IMR-90 (cell line): ENCODE results near the gene VEGFA. TPM values are rescaled to one million over a fixed set of nuclear protein-coding genes. Genes with fewer than 3 reads are reported as not detected.

Experiments used
- ATAC-seq: fragments of 200-7000 bp; cut with Tn5 transposase; 2 replicates; pipeline ENCODE4 v1.9.1; 2020; ENCODE audit warnings: low read depth, mild to moderate bottlenecking, moderate library complexity
- BruUV-seq: library from RNA; stranded (reverse); fragments of 400-500 nt; replicated peaks from 2 replicates; lab custom pipeline; 2021; lab: Mats Ljungman, UMichigan
- CTCF ChIA-PET: fragments of 300-600 bp; formaldehyde crosslinking; extraction: SDS; loops from one replicate; lab custom pipeline; 2021; ENCODE audit warnings: antibody characterized with exemption; lab: Yijun Ruan, JAX
- POLR2A ChIA-PET: fragments of 300-600 bp; sonication (Branson Sonifier 250); formaldehyde crosslinking; loops from one replicate; lab custom pipeline; 2022; ENCODE audit warnings: antibody characterized with exemption; ENCODE audit not compliant: unreplicated experiment; lab: Charles Lee
- DNase-seq: peaks from one replicate; pipeline ENCODE4 v3.0.0; 2013
- H2AFZ ChIP-seq: replicated peaks from 2 replicates; pipeline ENCODE3; 2013; ENCODE audit warnings: low read length, mild to moderate bottlenecking; ENCODE audit not compliant: poor library complexity
- H2AK5ac ChIP-seq: 2 replicates; pipeline ENCODE4 v1.6.1; 2013; ENCODE audit warnings: low read depth, low read length, inconsistent platforms
- H2AK9ac ChIP-seq: replicated peaks from 2 replicates; pipeline ENCODE3; 2013; ENCODE audit warnings: mild to moderate bottlenecking, low read depth, low read length, moderate library complexity; ENCODE audit not compliant: poor library complexity
- H2BK120ac ChIP-seq: 2 replicates; pipeline ENCODE4 v1.6.1; 2013; ENCODE audit warnings: low read depth, low read length, inconsistent platforms
- H2BK15ac ChIP-seq: 3 replicates; pipeline ENCODE4 v1.6.1; 2013; ENCODE audit warnings: low read depth, low read length, inconsistent platforms
- H2BK20ac ChIP-seq: 2 replicates; pipeline ENCODE4 v1.6.1; 2013; ENCODE audit warnings: low read depth, mild to moderate bottlenecking, inconsistent platforms, low read length, moderate library complexity
- H2BK5ac ChIP-seq: 2 replicates; pipeline ENCODE4 v1.6.1; 2013; ENCODE audit warnings: mild to moderate bottlenecking, low read depth, low read length, inconsistent platforms; ENCODE audit not compliant: poor library complexity, severe bottlenecking
- H3K14ac ChIP-seq: replicated peaks from 2 replicates; pipeline ENCODE4 v1.6.1; 2013; ENCODE audit warnings: low read depth, low read length, inconsistent platforms
- H3K18ac ChIP-seq: 2 replicates; pipeline ENCODE4 v1.6.1; 2013; ENCODE audit warnings: low read depth, low read length, control low read depth
- H3K23ac ChIP-seq: 2 replicates; pipeline ENCODE4 v1.6.1; 2013; ENCODE audit warnings: low read depth, low read length, inconsistent platforms
- H3K27ac ChIP-seq: 2 replicates; pipeline ENCODE4 v1.5.1; 2013; ENCODE audit warnings: mild to moderate bottlenecking, control low read depth, low read length; ENCODE audit not compliant: insufficient read depth
- H3K27me3 ChIP-seq: 2 replicates; pipeline ENCODE4 v1.6.1; 2013; ENCODE audit warnings: low read length; ENCODE audit not compliant: control insufficient read depth, insufficient read depth
- H3K36me3 ChIP-seq: 2 replicates; pipeline ENCODE4 v1.6.1; 2013; ENCODE audit warnings: low read length, mixed read lengths; ENCODE audit not compliant: control insufficient read depth, insufficient read depth
- H3K4ac ChIP-seq: 2 replicates; pipeline ENCODE4 v1.6.1; 2013; ENCODE audit warnings: low read depth, low read length, inconsistent platforms
- H3K4me1 ChIP-seq: 2 replicates; pipeline ENCODE4 v1.6.1; 2013; ENCODE audit warnings: low read length, mixed read lengths; ENCODE audit not compliant: control insufficient read depth, insufficient read depth
- H3K4me2 ChIP-seq: 2 replicates; pipeline ENCODE4 v1.6.1; 2013; ENCODE audit warnings: low read depth, mild to moderate bottlenecking, control low read depth, low read length, moderate library complexity
- H3K4me3 ChIP-seq: 2 replicates; pipeline ENCODE4 v1.5.1; 2013; ENCODE audit warnings: low read depth, mild to moderate bottlenecking, control low read depth, low read length, moderate library complexity; ENCODE audit not compliant: insufficient read depth
- H3K56ac ChIP-seq: 2 replicates; pipeline ENCODE4 v1.6.1; 2013; ENCODE audit warnings: low read length, inconsistent platforms; ENCODE audit not compliant: insufficient read depth; ENCODE audit errors: extremely low read depth
- H3K79me1 ChIP-seq, 2 experiments: 2 replicates each; pipeline ENCODE4 v1.6.1; 2013; ENCODE audit warnings: low read length in 2 of 2, inconsistent platforms in 1 of 2, low read depth in 1 of 2
- H3K9ac ChIP-seq: 2 replicates; pipeline ENCODE4 v1.6.1; 2013; ENCODE audit warnings: low read depth, low read length, control low read depth
- H3K9me1 ChIP-seq: 2 replicates; pipeline ENCODE4 v1.6.1; 2013; ENCODE audit warnings: low read length, inconsistent platforms; ENCODE audit not compliant: insufficient read depth
- H3K9me3 ChIP-seq: 2 replicates; pipeline ENCODE4 v1.6.1; 2013; ENCODE audit warnings: low read length; ENCODE audit not compliant: control insufficient read depth, insufficient read depth
- H4K20me1 ChIP-seq: 2 replicates; pipeline ENCODE4 v1.6.1; 2013; ENCODE audit warnings: low read length, inconsistent platforms; ENCODE audit not compliant: insufficient read depth
- H4K5ac ChIP-seq: 2 replicates; pipeline ENCODE4 v1.6.1; 2013; ENCODE audit warnings: mild to moderate bottlenecking, low read depth, low read length, control low read depth
- H4K8ac ChIP-seq, 2 experiments: 2 replicates each; pipeline ENCODE4 v1.6.1; 2013; ENCODE audit warnings: low read depth in 2 of 2, low read length in 2 of 2, control low read depth in 1 of 2, inconsistent platforms in 1 of 2
- H4K91ac ChIP-seq: 2 replicates; pipeline ENCODE4 v1.6.1; 2013; ENCODE audit warnings: low read depth, low read length, inconsistent platforms; ENCODE audit not compliant: insufficient read depth
- BHLHE40 ChIP-seq: fragments of 150-350 bp; IDR thresholded peaks from 2 replicates; pipeline ENCODE4 v1.6.1; 2016; ENCODE audit warnings: mild to moderate bottlenecking, low read depth, low read length
- MAFK ChIP-seq: IDR thresholded peaks from 2 replicates; pipeline ENCODE4 v1.6.1; 2012; ENCODE audit warnings: low read depth, low read length, improper control_type of control experiment
- POLR2A ChIP-seq: IDR thresholded peaks from 2 replicates; pipeline ENCODE4 v1.6.1; 2012; ENCODE audit warnings: mild to moderate bottlenecking, low read depth, low read length
- RAD21 ChIP-seq: IDR thresholded peaks from 2 replicates; pipeline ENCODE4 v1.6.1; 2012; ENCODE audit warnings: low read length, improper control_type of control experiment
- SMC3 ChIP-seq: fragments of 150-350 bp; IDR thresholded peaks from 2 replicates; pipeline ENCODE4 v1.6.1; 2016; ENCODE audit warnings: low read depth, mild to moderate bottlenecking, antibody characterized with exemption, low read length, moderate library complexity
- WGBS, 2 experiments: methylation state at CpG; one replicate each; pipeline versions ENCODE4 v1.1.5 to v1.1.7; 2013; ENCODE audit warnings: missing lambda C conversion rate in 2 of 2; ENCODE audit not compliant: insufficient read length in 1 of 2; ENCODE audit errors: extremely low coverage in 2 of 2; 5-methylcytosine and 5-hydroxymethylcytosine counted together
- dilution Hi-C: fragments of 300-500 bp; cut with HindIII; formaldehyde crosslinking; loops from one replicate; pipeline ENCODE4 v1.14.3; 2018; ENCODE audit warnings: low sequenced_read_pairs; ENCODE audit not compliant: unreplicated experiment
- in situ Hi-C: fragments of 300-500 bp; cut with MboI; formaldehyde crosslinking; loops from 3 replicates; pipeline ENCODE4 v1.14.3; 2019; ENCODE audit warnings: low sequenced_read_pairs, inconsistent platforms, mixed read lengths
- intact Hi-C: fragments of 100-400 bp; cut with micrococcal nuclease; formaldehyde crosslinking; loops from 2 replicates; pipeline ENCODE4 v1.10.0; 2022
- polyA plus RNA-seq, 3 experiments: library from polyadenylated mRNA; depleted of rRNA; stranded (reverse); fragments of >200 nt; gene quantifications; 2 replicates each; pipeline ENCODE4 v1.2.3, GENCODE V29; 2012; ENCODE audit warnings: low replicate concordance in 1 of 3
- total RNA-seq: library from RNA; depleted of rRNA; stranded (reverse); fragments of >200 nt; gene quantifications from 2 replicates; pipeline ENCODE4 v1.2.3, GENCODE V29; 2012

VEGFA gene
- total and polyA plus RNA-seq, 2 of the 4 experiments (the other 2 are of a cell fraction): 190 to 234 TPM

- TF ChIP-seq SMC3: no peak
- TF ChIP-seq BHLHE40: no peak
These were observed 26.2 kb upstream of the VEGFA start (continued) for GRCh38 chr6:43743682-43744381.

- Histone ChIP-seq H3K27me3 (peaks cover 46% of the 10 kb centered on the region), H3K9me1 (no peaks in the 10 kb centered on the region), H4K20me1 (no peaks in the 10 kb centered on the region), H3K4me3 (no peak overlapping the region), H3K18ac (no peak overlapping the region), H2BK15ac (no peak overlapping the region), H4K8ac (no peak overlapping the region), H2BK5ac (no peak overlapping the region), H4K5ac (no peak overlapping the region), H3K9ac (no peak overlapping the region), H3K4ac (no peak overlapping the region), H2BK20ac (no peak overlapping the region), H3K27ac (no peak overlapping the region), H4K91ac (no peak overlapping the region), H3K4me1 (peaks cover 2% of the 10 kb centered on the region; the same call in 1 of the 2 replicates), H2BK120ac (no peak overlapping the region), H3K14ac (no peak overlapping the region), H3K9me3 (no peaks in the 10 kb centered on the region), H3K36me3 (no peaks in the 10 kb centered on the region), H3K56ac (no peak overlapping the region), H3K79me1 (no peaks in the 10 kb centered on the region), H2AK9ac (no peak overlapping the region), H3K4me2 (no peak overlapping the region), H2AFZ (no peak overlapping the region), H2AK5ac (no peak overlapping the region), H3K23ac (no peak overlapping the region)
- no TSS peak for BruUV-seq
- dilution Hi-C loops (no loop called here), intact Hi-C loops (no loop called here), in situ Hi-C loops (no loop called here)
- ATAC-seq: no peak
- TF ChIP-seq RAD21: no peak
- TF ChIP-seq POLR2A: no peak
- peak; percentile 79 for TF ChIP-seq MAFK
- WGBS, 2 experiments: 65% methylated on average over 8 of the region's 8 CpGs; no CpG with 5 or more reads in 1 of the 2 experiments
- ChIA-PET CTCF (no interaction called here), POLR2A (no interaction called here)
- no peak for DNase-seq
These were observed 25.5 kb upstream of the VEGFA start for GRCh38 chr6:43744491-43744890.
